NT2/D1 (cell line): ENCODE measurements around the gene CORO7.

Source experiments
- SUZ12 ChIP-seq: IDR thresholded peaks from 2 replicates; pipeline ENCODE4 v1.6.1; 2011; ENCODE audit not compliant: insufficient read length, insufficient read depth; ENCODE audit errors: extremely low read depth
- YY1 ChIP-seq: IDR thresholded peaks from 2 replicates; pipeline ENCODE4 v1.6.1; 2011; ENCODE audit not compliant: insufficient read length, insufficient read depth
- ZNF274 ChIP-seq: IDR thresholded peaks from 2 replicates; pipeline ENCODE4 v1.6.1; 2011; ENCODE audit warnings: mild to moderate bottlenecking, low read depth, low read length

DNA sequence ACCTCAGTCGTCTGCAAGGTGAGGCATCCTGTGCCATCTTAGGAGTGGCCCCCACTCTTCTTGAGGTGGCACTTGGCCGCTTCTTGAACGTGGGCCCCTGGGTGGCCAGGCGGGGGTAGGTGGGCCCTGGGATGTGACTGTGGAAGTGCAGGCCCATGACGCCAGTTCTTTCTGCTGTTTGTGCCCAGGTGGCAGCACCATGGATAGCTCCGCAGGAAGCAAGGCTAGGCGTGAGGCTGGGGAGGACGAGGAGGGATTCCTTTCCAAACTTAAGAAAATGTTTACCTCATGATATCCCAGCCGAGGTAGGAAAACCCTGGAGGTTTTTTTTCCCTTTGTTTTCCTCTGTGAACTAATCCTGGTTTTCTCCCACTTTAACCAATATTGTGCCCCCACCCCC lies 38.2 kb upstream of the CORO7 start:
- TF ChIP-seq YY1 (no peak), ZNF274 (no peak), SUZ12 (no peak)
